ENCODE results near the gene ANKDD1B.
"Not testable (repeated sequence)": the region's sequence is repeated elsewhere in the genome, so short reads cannot be mapped to it uniquely, and the experiment has no call there.

The ANKDD1B gene

GRCh38 chr5:75611311-75612225 lies at the start of gene ANKDD1B:
Gene ANKDD1B, plus strand, starts transcription at chr5:75611453. Its CDS starts 182 bp downstream, at chr5:75611635.
- no peak within 1 kb of the TSS for H3K4me3 ChIP-seq (ENCODE audit: low read depth, low read length)
- TF ChIP-seq CTCF (IDR thresholded peaks at IDR 0.05; ENCODE audit: low read depth, low read length) (no peak), MYC (IDR thresholded peaks at IDR 0.05; ENCODE audit: low read depth, low read length) (no peak), POLR2A (IDR thresholded peaks at IDR 0.05; ENCODE audit: extremely low read depth, insufficient read length) (no peak), MAX (IDR thresholded peaks at IDR 0.05; ENCODE audit: low read depth, low read length) (no peak)
- DNase-seq (ENCODE audit: low read depth) = no peak

- not testable (repeated sequence) for DNase-seq (ENCODE audit: low read depth); H3K4me3 ChIP-seq (ENCODE audit: low read depth, low read length)
These were observed 45.1 kb upstream of the ANKDD1B start for GRCh38 chr5:75565991-75566709.

- H3K4me3 ChIP-seq (ENCODE audit: low read depth, low read length) = no peak overlapping the region
- DNase-seq (ENCODE audit: low read depth) = peak; percentile 88
- TF ChIP-seq POLR2A (IDR thresholded peaks at IDR 0.05; ENCODE audit: extremely low read depth, insufficient read length) (no peak), MAX (IDR thresholded peaks at IDR 0.05; ENCODE audit: low read depth, low read length) (no peak), MYC (IDR thresholded peaks at IDR 0.05; ENCODE audit: low read depth, low read length) (no peak), CTCF (IDR thresholded peaks at IDR 0.05; ENCODE audit: low read depth, low read length) (no peak)
These were observed 44.4 kb upstream of the ANKDD1B start for GRCh38 chr5:75566710-75567309.

GRCh38 chr5:75567710-75568109 lies 43.5 kb upstream of the ANKDD1B start:
- no peak for TF ChIP-seq CTCF (IDR thresholded peaks at IDR 0.05; ENCODE audit: low read depth, low read length)
- TF ChIP-seq MYC (IDR thresholded peaks at IDR 0.05; ENCODE audit: low read depth, low read length) = no peak
- TF ChIP-seq POLR2A (IDR thresholded peaks at IDR 0.05; ENCODE audit: extremely low read depth, insufficient read length) = no peak
- TF ChIP-seq MAX (IDR thresholded peaks at IDR 0.05; ENCODE audit: low read depth, low read length) = no peak
- H3K4me3 ChIP-seq (ENCODE audit: low read depth, low read length) = no peak overlapping the region
- peak; percentile 74 for DNase-seq (ENCODE audit: low read depth)

GRCh38 chr5:75568202-75568601 lies 43.1 kb upstream of the ANKDD1B start:
- no peak overlapping the region for H3K4me3 ChIP-seq (ENCODE audit: low read depth, low read length)
- no peak for TF ChIP-seq CTCF (IDR thresholded peaks at IDR 0.05; ENCODE audit: low read depth, low read length)
- no peak for TF ChIP-seq POLR2A (IDR thresholded peaks at IDR 0.05; ENCODE audit: extremely low read depth, insufficient read length)
- no peak for TF ChIP-seq MAX (IDR thresholded peaks at IDR 0.05; ENCODE audit: low read depth, low read length)
- no peak for TF ChIP-seq MYC (IDR thresholded peaks at IDR 0.05; ENCODE audit: low read depth, low read length)
- peak; percentile 34 for DNase-seq (ENCODE audit: low read depth)

- TF ChIP-seq MAX (IDR thresholded peaks at IDR 0.05; ENCODE audit: low read depth, low read length) (no peak), MYC (IDR thresholded peaks at IDR 0.05; ENCODE audit: low read depth, low read length) (no peak), POLR2A (IDR thresholded peaks at IDR 0.05; ENCODE audit: extremely low read depth, insufficient read length) (no peak), CTCF (IDR thresholded peaks at IDR 0.05; ENCODE audit: low read depth, low read length) (no peak)
- DNase-seq (ENCODE audit: low read depth) = no peak
- no peak overlapping the region for H3K4me3 ChIP-seq (ENCODE audit: low read depth, low read length)
These were observed 39.7 kb upstream of the ANKDD1B start for GRCh38 chr5:75571547-75571946.

All from NB4 (cell line).